ENCODE results near the gene DPP9. TPM values are rescaled to one million over a fixed set of nuclear protein-coding genes. Genes with fewer than 3 reads are reported as not detected.

The DPP9 gene
- total and polyA plus RNA-seq, 2 of the 8 experiments (the other 6 are each of a cell fraction or from before 2014, with no cell fraction given), result 11.6 to 40.7 TPM

DNA sequence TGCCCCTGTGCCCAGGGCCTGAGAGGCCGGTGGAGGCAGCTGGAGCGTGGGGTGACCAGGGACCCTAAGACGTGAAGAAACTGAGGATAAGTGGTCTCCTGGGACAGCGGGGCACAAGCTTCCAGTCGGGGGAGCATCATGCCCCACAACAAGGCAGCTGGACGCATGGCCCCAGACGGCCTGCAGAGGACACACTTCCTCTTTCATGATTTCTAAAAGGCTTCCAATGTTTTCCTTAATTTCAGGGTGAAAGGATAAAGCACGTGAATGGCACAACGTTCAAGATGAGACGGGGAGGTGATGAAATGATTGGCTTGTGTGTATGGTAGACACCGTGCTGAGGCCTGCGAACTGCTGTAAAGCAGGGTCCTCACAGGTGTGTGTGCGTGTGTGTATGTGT, 33.3 kb downstream of the DPP9 start (continued):
- TF ChIP-seq CHD2 (IDR thresholded peaks at IDR 0.05; ENCODE audit: low read length), result no peak
